HCT116 (cell line): ENCODE measurements around the gene CTBP2. TPM values are rescaled to one million over a fixed set of nuclear protein-coding genes. Genes with fewer than 3 reads are reported as not detected.

ENCODE experiments used
- ATAC-seq: fragments of 200-7000 bp; cut with Tn5 transposase; 2 replicates; pipeline ENCODE4 v1.9.1; 2020; ENCODE audit warnings: mild to moderate bottlenecking, moderate library complexity
- BruUV-seq: library from RNA; stranded (reverse); fragments of 400-500 nt; replicated peaks from 2 replicates; lab custom pipeline; 2021; lab: Mats Ljungman, UMichigan
- CTCF ChIA-PET: fragments of 300-600 bp; sonication (Branson Sonifier 250); formaldehyde crosslinking; loops from one replicate; lab custom pipeline; 2021; ENCODE audit warnings: antibody characterized with exemption; lab: Charles Lee
- POLR2A ChIA-PET: fragments of 300-600, 350-600 bp; sonication (Branson Sonifier 250); formaldehyde crosslinking; loops from one replicate; lab custom pipeline; 2021; ENCODE audit warnings: antibody characterized with exemption; lab: Charles Lee
- RAD21 ChIA-PET, 2 experiments: fragments of 300-600 bp; sonication (Branson Sonifier 250); formaldehyde crosslinking; loops; one replicate each; lab custom pipeline; 2023; ENCODE audit warnings: low total read pairs in 2 of 2; ENCODE audit not compliant: uncharacterized antibody in 2 of 2, unreplicated experiment in 2 of 2, low non-redundant PET in 1 of 2; lab: Charles Lee
- DNase-seq: peaks from one replicate; pipeline ENCODE4 v3.0.0-alpha.2; 2010; ENCODE audit warnings: low read depth, low spot score
- H2AFZ ChIP-seq: fragments of 200-600 bp; shearing (Covaris generic), sonication (generic); 2 replicates; pipeline ENCODE4 v1.6.1; 2017; ENCODE audit warnings: low read depth, mixed run types, mixed read lengths, antibody characterized with exemption, low read length; ENCODE audit not compliant: poor library complexity, severe bottlenecking
- H3K27ac ChIP-seq: 2 replicates; pipeline ENCODE4 v1.5.1; 2012; ENCODE audit warnings: low read depth, low read length
- H3K27me3 ChIP-seq: fragments of 200-600 bp; sonication (generic); 2 replicates; pipeline ENCODE4 v1.6.1; 2016; ENCODE audit warnings: mixed run types, low read length, mixed read lengths; ENCODE audit not compliant: insufficient read depth
- H3K36me3 ChIP-seq, 2 experiments: fragments of 200-500 bp in 1 of 2; fragments of 200-600 bp in 1 of 2; sonication (Bioruptor generic) in 1 of 2; sonication (generic) in 1 of 2; 2 replicates each; pipeline versions ENCODE4 v1.5.1 to v1.6.1; 2014 to 2016; ENCODE audit warnings: low read length in 2 of 2, inconsistent platforms in 1 of 2, mixed read lengths in 1 of 2, mixed run types in 1 of 2; ENCODE audit not compliant: insufficient read depth in 2 of 2, control insufficient read depth in 1 of 2
- H3K4me1 ChIP-seq, 2 experiments: fragments of 200-600 bp in 1 of 2; sonication (generic) in 1 of 2; 2 replicates each; pipeline versions ENCODE4 v1.5.1 to v1.6.1; 2012 to 2017; ENCODE audit warnings: low read length in 2 of 2, inconsistent platforms in 1 of 2, mild to moderate bottlenecking in 1 of 2, mixed read lengths in 1 of 2, mixed run types in 1 of 2, moderate library complexity in 1 of 2; ENCODE audit not compliant: insufficient read depth in 2 of 2, control insufficient read depth in 1 of 2
- H3K4me2 ChIP-seq: fragments of 200-600 bp; sonication (generic); 2 replicates; pipeline ENCODE4 v1.6.1; 2017; ENCODE audit warnings: mixed run types, low read length, mixed read lengths
- H3K4me3 ChIP-seq, 2 experiments: fragments of 200-600 bp in 1 of 2; sonication (generic) in 1 of 2; replicated peaks in 1 of 2; 2 replicates each; pipeline ENCODE4 v1.5.1; 2011 to 2016; ENCODE audit warnings: low read length in 2 of 2, control low read depth in 1 of 2, low read depth in 1 of 2, mild to moderate bottlenecking in 1 of 2, mixed read lengths in 1 of 2, mixed run types in 1 of 2
- H3K79me2 ChIP-seq: fragments of 200-600 bp; sonication (generic); 2 replicates; pipeline ENCODE4 v1.6.1; 2017; ENCODE audit warnings: mild to moderate bottlenecking, mixed run types, low read length, moderate library complexity, mixed read lengths; ENCODE audit not compliant: insufficient read depth
- H3K9ac ChIP-seq: fragments of 200-600 bp; sonication (generic); 2 replicates; pipeline ENCODE4 v1.6.1; 2016; ENCODE audit warnings: low read length, mixed read lengths
- H3K9me2 ChIP-seq: fragments of 200-600 bp; sonication (generic), shearing (Covaris generic); 2 replicates; pipeline ENCODE4 v1.6.1; 2017; ENCODE audit warnings: mixed run types, mild to moderate bottlenecking, moderate library complexity; ENCODE audit not compliant: insufficient read depth
- H3K9me3 ChIP-seq, 2 experiments: fragments of 200-500 bp in 1 of 2; fragments of 200-600 bp in 1 of 2; sonication (Bioruptor generic) in 1 of 2; sonication (generic) in 1 of 2; 2 replicates each; pipeline ENCODE4 v1.6.1; 2014 to 2017; ENCODE audit warnings: low read length in 2 of 2, mixed read lengths in 2 of 2, inconsistent platforms in 1 of 2, low read depth in 1 of 2, mild to moderate bottlenecking in 1 of 2, mixed run types in 1 of 2, moderate library complexity in 1 of 2; ENCODE audit not compliant: control insufficient read depth in 1 of 2, insufficient read depth in 1 of 2
- H4K20me1 ChIP-seq: fragments of 200-600 bp; sonication (generic), shearing (Covaris generic); 2 replicates; pipeline ENCODE4 v1.6.1; 2017; ENCODE audit warnings: mixed run types, mild to moderate bottlenecking, moderate library complexity; ENCODE audit not compliant: insufficient read depth
- CBX3 ChIP-seq: IDR thresholded peaks from 2 replicates; pipeline ENCODE4 v1.6.1; 2012; ENCODE audit warnings: low read depth
- EZH2 ChIP-seq: fragments of 200-600 bp; sonication (generic); IDR thresholded peaks from 2 replicates; pipeline ENCODE4 v1.6.1; 2017; ENCODE audit warnings: antibody characterized with exemption, mixed run types
- EZH2phosphoT487 ChIP-seq: fragments of 200-600 bp; IDR thresholded peaks from 2 replicates; pipeline ENCODE4 v1.6.1; 2018; ENCODE audit warnings: antibody characterized with exemption, borderline replicate concordance
- JUND ChIP-seq: IDR thresholded peaks from 2 replicates; pipeline ENCODE4 v1.6.1; 2012
- POLR2A ChIP-seq: IDR thresholded peaks from 2 replicates; pipeline ENCODE4 v1.7.0; 2011; ENCODE audit warnings: borderline replicate concordance; ENCODE audit not compliant: insufficient read depth, insufficient read length; ENCODE audit errors: extremely low read depth
- POLR2AphosphoS5 ChIP-seq: IDR thresholded peaks from 2 replicates; pipeline ENCODE4 v1.6.1; 2011; ENCODE audit warnings: mild to moderate bottlenecking, low read depth, low read length, moderate library complexity
- REST ChIP-seq: IDR thresholded peaks from 2 replicates; pipeline ENCODE4 v1.6.1; 2012; ENCODE audit warnings: low read depth
- SIN3A ChIP-seq: IDR thresholded peaks from 2 replicates; pipeline ENCODE4 v1.6.1; 2012; ENCODE audit warnings: low read depth
- SRF ChIP-seq: IDR thresholded peaks from 2 replicates; pipeline ENCODE4 v1.6.1; 2012; ENCODE audit warnings: low read depth
- TCF7L2 ChIP-seq: IDR thresholded peaks from 2 replicates; pipeline ENCODE4 v1.7.0; 2011; ENCODE audit warnings: borderline replicate concordance, inconsistent platforms; ENCODE audit not compliant: insufficient read depth, insufficient read length; ENCODE audit errors: extremely low read depth
- YY1 ChIP-seq: IDR thresholded peaks from 2 replicates; pipeline ENCODE4 v1.6.1; 2011; ENCODE audit warnings: low read length, low read depth, moderate library complexity, mild to moderate bottlenecking; ENCODE audit not compliant: insufficient replicate concordance; ENCODE audit errors: extremely low read depth
- ZFX ChIP-seq: fragments of 450-650 bp; IDR thresholded peaks from 2 replicates; pipeline ENCODE4 v1.6.1; 2017
- intact Hi-C: fragments of 100-400 bp; cut with micrococcal nuclease; formaldehyde crosslinking; loops from 2 replicates; pipeline ENCODE4 v1.10.0; 2022
- total RNA-seq: library from RNA; stranded (reverse); gene quantifications from one replicate; pipeline ENCODE4 v1.2.1, GENCODE V29; 2021; ENCODE audit not compliant: unreplicated experiment

The CTBP2 gene
- total RNA-seq, 1 experiment from 2014 or later = 144 TPM

- no TSS peak for BruUV-seq
- CTCF ChIA-PET = no interaction called here
- no peaks in the 10 kb centered on the region for H3K27me3 ChIP-seq
- peak overlapping the region; percentile 75 for H3K4me2 ChIP-seq
- H3K4me3 ChIP-seq = peak overlapping the region; percentile 64 to 79
- TF ChIP-seq EZH2phosphoT487 (no peak), TCF7L2 (no peak), SIN3A (no peak), CBX3 (no peak), EZH2 (no peak), ZFX (no peak), JUND (no peak)
- no peak overlapping the region for H2AFZ ChIP-seq
- no peaks in the 10 kb centered on the region for H3K9me3 ChIP-seq
- DNase-seq (no peak), ATAC-seq (peak; percentile 0; the same call in 1 of the 2 replicates)
- POLR2A ChIA-PET = no interaction called here
- H3K9ac ChIP-seq = peak overlapping the region; percentile 83
- peak overlapping the region; percentile 95 for H3K27ac ChIP-seq
- RAD21 ChIA-PET = no interaction called here
- peaks cover 40 to 56% of the 10 kb centered on the region in 2 experiments for H3K4me1 ChIP-seq
- peaks cover 6% of the 10 kb centered on the region; the same call in 1 of the 2 replicates for H4K20me1 ChIP-seq
- intact Hi-C loops = no loop called here
- no peaks in the 10 kb centered on the region for H3K9me2 ChIP-seq
- H3K79me2 ChIP-seq = peaks cover 51% of the 10 kb centered on the region
- no peaks in the 10 kb centered on the region for H3K36me3 ChIP-seq
These were observed 854 bp downstream of the CTBP2 start for GRCh38 chr10:125159486-125159931.

GRCh38 chr10:125158601-125159485 lies 1.5 kb downstream of the CTBP2 start:
- Histone ChIP-seq H3K27ac (peak overlapping the region; percentile 98), H3K36me3 (no peaks in the 10 kb centered on the region), H3K4me1 (peaks cover 45 to 63% of the 10 kb centered on the region in 2 experiments), H3K27me3 (no peaks in the 10 kb centered on the region), H4K20me1 (peaks cover 6% of the 10 kb centered on the region; the same call in 1 of the 2 replicates), H3K9me3 (no peaks in the 10 kb centered on the region), H2AFZ (no peak overlapping the region), H3K9me2 (no peaks in the 10 kb centered on the region), H3K9ac (peak overlapping the region; percentile 83), H3K4me2 (peak overlapping the region; percentile 75), H3K79me2 (peaks cover 57% of the 10 kb centered on the region), H3K4me3 (peak overlapping the region; percentile 78 to 79)
- ChIA-PET RAD21 (no interaction called here), CTCF (no interaction called here), POLR2A (no interaction called here)
- intact Hi-C loops = no loop called here
- BruUV-seq = no TSS peak
- TF ChIP-seq SRF (no peak), ZFX (peak; percentile 98), EZH2 (no peak), TCF7L2 (peak; percentile 7), YY1 (peak; percentile 8), POLR2A (peak; percentile 51), REST (no peak), POLR2AphosphoS5 (peak; percentile 80)
- no peak for DNase-seq
- peak; percentile 23 for ATAC-seq
